Suppressor macrophage treated with lipopolysaccharide for 1 hour (primary cell): ENCODE measurements around the gene UBE2M.

Experiments used
- DNase-seq, 3 donors: peaks; one replicate each; pipeline ENCODE4 v3.0.0-alpha.2; 2020 to 2022

UBE2M gene

GRCh38 chr19:58558066-58558622 lies at the start of gene UBE2M:
TSS of gene UBE2M (minus strand) at chr19:58558611. CDS start at chr19:58558381, 230 bp downstream.
- no peak for DNase-seq

- peak in 1 of 3 donors; percentile 16 for DNase-seq
Measured at GRCh38 chr19:58607213-58607612, 48.8 kb upstream of the UBE2M start.

DNA sequence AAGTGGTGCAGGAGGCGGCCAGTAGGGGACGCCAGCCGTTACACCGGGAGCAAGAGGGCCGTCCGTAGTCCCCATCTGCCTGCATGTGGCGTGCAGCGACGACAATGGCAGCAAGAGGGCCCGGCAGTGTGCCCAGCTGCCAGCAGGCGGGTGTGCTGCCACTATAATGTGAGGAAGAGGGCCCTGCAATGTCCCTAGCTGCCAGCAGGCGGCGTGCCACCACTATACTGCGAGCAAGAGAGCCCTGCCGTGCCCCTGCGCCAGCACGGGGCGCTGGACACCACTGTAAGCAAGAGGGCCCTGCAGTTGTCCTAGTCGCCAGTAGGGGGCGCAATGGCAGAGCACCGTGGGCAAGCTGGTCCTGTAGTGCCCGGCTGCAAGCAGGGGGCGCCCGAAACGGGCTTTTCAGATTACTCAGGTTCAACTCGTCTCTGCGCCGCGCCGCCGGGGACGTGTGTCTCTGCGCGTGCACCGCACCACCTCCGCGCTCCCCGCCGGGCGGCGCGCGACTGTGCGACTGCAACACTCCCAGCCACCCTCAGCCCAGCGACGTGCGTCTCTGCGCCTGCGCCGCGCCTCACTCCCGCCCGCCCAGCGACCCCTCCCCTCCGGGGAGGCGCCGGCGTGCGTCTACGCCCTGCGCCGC lies 48.0 kb upstream of the UBE2M start:
- peak in 1 of 3 donors; percentile 6 for DNase-seq

DNA sequence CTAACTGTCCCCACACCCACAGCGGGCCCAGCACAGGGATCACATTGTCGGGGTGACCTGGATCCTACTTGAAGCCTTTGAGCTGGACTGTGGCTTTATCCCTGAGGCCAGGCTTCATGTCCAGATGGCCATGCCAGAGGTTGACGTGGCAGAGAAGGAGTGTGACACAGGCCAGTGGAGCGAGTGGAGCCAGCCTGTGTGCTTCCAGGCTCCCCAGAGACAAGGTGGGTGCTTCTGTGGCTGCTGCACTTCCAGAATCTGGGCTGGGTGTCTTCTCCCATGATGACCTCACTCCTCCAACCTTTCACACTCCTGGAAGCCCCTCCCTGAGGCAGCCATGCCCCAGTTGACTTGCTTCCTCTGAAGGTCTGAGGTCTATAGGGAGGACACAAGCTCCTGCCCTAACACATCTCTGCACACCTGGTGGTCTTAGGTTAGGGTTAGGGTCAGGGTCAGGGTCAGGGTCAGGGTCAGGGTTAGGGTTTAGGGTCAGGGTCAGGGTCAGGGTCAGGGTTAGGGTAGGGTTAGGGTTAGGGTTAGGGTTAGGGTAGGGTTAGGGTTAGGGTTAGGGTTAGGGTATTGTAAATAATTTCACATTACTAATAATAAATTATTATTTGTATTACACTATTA lies 27.8 kb upstream of the UBE2M start:
- DNase-seq = peak in 1 of 3 donors; percentile 8

DNA sequence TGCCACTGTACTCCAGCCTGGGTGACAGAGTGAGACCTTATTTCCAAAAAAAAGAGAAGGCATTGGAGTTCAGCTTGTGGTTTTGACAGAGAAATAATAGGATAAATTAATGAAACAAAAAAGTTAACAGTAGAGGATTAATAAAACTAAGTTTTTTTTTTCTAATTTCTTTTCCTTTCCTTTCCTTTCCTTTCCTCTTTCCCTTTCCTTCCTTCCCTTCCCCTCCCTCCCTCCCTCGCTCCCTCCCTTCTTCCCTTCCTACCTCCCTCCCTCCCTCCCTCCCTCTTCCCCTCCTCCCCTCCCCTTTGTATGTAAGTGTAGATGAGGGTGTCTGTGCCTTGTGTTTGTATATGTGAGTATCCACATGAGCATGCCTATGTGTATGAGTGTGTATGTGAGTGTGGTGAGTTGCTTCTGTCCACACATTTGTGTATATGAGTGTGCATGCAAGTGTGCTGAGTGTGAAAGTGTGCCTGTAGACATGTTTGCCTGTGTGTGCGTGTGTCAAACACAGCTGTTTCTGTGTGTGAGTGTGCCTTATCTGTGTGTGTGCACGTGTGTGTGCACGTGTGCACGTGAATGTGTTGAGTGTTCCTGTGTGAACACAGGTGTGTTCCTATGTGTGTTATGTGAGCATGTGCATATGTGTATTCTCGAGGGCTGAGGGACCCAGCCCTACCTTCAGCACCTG lies 27.2 kb upstream of the UBE2M start:
- DNase-seq = peak in 1 of 3 donors; percentile 8

GRCh38 chr19:58584498-58585441 lies 26.4 kb upstream of the UBE2M start:
- peak in 1 of 3 donors; percentile 5 for DNase-seq

GRCh38 chr19:58582985-58583384 lies 24.6 kb upstream of the UBE2M start:
- DNase-seq = peak in 1 of 3 donors; percentile 9

GRCh38 chr19:58581227-58582141 lies 23.1 kb upstream of the UBE2M start:
- DNase-seq = peak; percentile 92 to 93 (median 92)

GRCh38 chr19:58579473-58580142 lies 21.2 kb upstream of the UBE2M start:
- DNase-seq = peak in 1 of 3 donors; percentile 5

DNA sequence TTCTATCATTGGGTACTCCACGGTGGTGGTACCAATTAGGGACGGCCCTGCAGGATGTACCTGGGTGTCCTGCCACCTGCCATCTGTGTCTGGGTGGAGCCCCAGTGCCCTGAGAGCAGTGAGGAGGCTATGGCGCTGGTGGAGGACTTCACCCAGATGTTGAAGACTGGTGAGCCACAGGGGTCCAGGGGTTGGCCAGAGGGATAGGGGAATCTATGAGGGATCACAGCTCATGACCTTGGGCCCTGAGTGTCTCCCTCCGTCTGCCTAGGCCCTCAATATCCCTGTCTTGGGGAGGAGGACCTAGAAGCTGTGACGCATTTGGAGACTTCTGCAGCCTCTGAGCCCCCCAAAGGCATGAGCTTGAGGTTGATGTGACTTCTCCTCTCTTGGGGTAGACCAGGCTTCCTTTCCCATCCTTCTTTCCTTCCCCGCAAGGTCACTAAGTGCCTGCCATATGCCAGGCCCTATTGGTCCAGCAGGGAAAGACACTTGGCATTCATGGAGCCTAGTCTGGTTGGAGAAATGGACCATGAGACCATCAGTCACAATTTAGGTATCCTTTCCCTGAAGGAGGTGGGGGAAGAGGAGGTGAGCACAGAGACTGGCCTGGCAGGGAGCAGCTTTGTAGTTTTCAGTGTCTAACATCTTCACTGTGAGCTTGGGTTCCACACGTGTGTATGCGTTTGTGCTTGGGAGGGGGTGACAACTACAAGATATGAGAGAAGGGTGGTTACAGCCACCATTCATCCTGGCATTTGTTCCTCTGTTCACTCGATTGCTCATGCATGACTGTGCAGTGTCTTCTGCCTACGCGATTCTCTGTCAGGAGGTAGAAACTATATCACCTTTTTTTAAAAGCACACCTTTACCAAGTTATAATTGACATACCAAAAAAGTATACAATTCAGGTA lies 19.9 kb upstream of the UBE2M start:
- DNase-seq = peak in 1 of 3 donors; percentile 16

GRCh38 chr19:58577581-58577980 lies 19.2 kb upstream of the UBE2M start:
- peak in 1 of 3 donors; percentile 6 for DNase-seq

DNA sequence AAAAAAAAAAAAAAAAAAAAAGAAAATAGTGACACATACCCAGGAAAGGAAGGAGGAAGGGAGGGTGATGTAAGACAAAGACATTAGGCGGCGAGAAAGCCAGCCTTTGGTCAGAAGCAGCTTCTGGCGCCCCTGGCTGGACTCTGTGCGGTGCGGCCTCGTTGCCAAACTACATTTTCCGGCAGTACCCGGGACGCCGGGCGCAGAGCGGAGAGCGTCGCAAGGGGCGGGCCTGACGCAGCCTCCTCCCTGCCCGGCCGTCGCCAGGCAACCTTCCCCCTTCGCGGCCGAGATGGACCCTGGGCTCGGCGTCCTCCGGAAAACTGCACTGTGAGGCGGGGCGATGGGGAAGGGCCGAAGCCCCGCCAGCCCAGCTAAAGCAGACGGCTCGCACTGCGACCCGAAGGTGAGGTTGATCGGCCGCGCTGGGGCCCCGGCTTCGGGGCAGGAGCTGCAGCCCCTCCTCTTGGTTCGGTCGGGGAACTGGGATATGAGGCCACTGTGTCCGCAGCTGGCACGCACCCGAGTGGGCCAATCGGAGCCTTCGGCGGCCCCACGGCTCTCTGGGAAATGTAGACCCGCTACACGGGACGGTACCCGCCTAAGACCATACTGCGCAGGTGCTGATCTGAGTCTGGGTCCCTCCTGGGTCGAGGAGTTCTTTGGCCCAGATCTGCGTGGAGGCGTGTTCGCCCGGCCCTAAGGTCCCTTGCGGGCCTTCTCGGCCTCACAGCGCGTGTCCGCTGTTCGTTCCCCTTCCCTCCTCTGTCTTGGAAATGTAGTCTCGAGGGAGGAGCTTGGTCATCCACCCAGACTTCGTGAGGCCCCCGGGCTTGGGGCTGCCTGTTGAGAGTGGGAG lies 17.0 kb upstream of the UBE2M start:
- peak; percentile 95 to 96 (median 95) for DNase-seq

- DNase-seq = peak in 1 of 3 donors; percentile 15
Measured at GRCh38 chr19:58573658-58574164, 15.3 kb upstream of the UBE2M start.

- peak; percentile 100 for DNase-seq
Measured at GRCh38 chr19:58572818-58573657, 14.6 kb upstream of the UBE2M start, which contains the start of gene MZF1. TSS of gene MZF1 (minus strand) at chr19:58573335. CDS start at chr19:58571389, 1,946 bp downstream.

DNA sequence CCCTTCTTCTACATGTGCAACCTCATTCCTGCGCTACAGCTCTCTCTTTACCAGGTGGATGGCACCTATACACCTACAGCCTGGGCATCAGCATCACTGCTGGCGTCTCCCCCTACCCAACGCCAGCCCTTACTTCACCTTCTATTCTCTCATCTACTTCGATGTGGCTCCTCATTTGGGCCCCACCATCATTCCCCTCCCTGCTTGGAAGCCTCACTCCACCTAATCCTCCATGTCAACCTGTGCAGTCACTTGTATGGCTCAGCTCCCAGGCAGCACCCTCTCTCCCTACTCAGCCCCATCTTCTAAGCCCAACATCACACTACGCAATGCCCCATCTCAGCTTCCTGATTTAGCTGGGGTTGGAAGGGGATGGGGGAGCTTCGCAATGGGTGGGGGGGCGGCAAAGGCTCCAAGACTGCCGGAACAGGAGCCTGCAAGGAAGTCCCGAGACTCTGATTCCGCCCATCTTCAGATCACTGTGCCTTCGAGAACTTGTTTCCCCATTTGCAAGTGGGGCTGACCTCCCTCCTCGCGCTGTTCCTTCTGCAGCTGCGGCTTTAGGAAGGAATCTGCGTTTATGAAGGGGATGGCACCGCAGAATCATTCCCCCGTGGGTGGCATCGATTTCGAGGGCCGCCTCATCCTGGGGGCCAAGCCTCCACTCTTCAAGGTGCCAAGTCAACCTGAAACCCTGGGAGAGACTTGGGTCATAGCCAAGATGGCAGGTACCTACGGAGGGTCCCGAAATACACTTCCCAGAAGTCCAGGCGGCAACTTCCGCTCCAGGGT lies 13.8 kb upstream of the UBE2M start:
- DNase-seq = no peak

DNA sequence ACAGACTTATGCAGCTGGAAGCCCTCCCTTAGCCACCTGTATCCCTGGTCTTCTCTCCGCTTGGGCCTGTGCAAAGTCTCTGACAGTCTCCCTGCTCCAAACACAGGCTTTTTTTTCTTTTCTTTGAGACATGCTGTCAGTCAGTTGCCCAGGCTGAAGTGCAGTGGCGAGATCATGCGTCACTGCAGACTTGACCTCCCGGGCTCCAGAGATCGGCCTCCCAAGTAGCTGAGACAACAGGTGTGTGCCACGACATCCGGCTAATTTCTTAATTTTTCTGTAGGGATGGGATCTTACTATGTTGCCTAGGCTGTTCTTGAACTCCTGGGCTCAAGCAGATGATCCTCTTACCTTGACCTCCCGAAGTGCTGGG lies 13.2 kb upstream of the UBE2M start:
- no peak for DNase-seq
